GM12801 (cell line): ENCODE data around the gene REELD1.

Source experiments
- CTCF ChIP-seq: IDR thresholded peaks from one replicate; pipeline ENCODE4 v1.5.1; 2011; ENCODE audit warnings: control low read depth; ENCODE audit not compliant: insufficient read length; ENCODE audit errors: extremely low read depth

REELD1 gene

DNA sequence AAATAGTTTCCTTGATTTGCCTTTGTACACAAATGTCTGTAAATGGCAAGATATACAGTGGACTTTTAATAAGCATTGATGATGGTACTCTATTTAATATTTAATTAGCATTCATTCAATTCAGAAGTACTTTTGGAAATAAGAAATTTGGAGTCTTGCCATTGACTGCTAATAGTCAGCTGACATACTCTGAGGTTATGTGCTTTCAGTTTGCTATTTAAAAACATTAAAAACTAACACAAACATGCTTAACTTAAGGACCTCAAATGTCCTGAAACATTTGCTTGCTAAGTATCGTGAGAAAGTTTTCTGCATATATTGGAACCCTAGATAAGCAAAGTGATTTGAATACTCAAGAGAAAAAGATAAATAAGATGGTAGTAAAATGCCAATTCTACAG lies 64.6 kb downstream of the REELD1 start:
- no peak for TF ChIP-seq CTCF
